Keratinocyte (primary cell): ENCODE data around the gene SPIRE1. TPM values are rescaled to one million over a fixed set of nuclear protein-coding genes. Genes with fewer than 3 reads are reported as not detected.

ENCODE experiments used
- DNase-seq: peaks from one replicate; pipeline ENCODE4 v3.0.0-alpha.2; 2011; ENCODE audit warnings: low read depth, missing footprints, low spot score
- FAIRE-seq: peaks from 2 replicates; lab custom pipeline; 2011; peaks lifted over from hg19 to GRCh38; lab: Jason Lieb, UNC
- H2AFZ ChIP-seq: 2 replicates; pipeline ENCODE4 v1.6.0; 2012; ENCODE audit warnings: low read length, control low read depth, inconsistent platforms; ENCODE audit not compliant: control insufficient read depth
- H3K27ac ChIP-seq: 2 replicates; pipeline ENCODE4 v1.5.1; 2011; ENCODE audit warnings: low read length; ENCODE audit not compliant: control insufficient read depth, insufficient read depth
- H3K27me3 ChIP-seq: 3 replicates; pipeline ENCODE4 v1.6.0; 2011; ENCODE audit warnings: low read length; ENCODE audit not compliant: control insufficient read depth, insufficient read depth; ENCODE audit errors: extremely low read depth
- H3K36me3 ChIP-seq, 2 experiments: 2 replicates in 1 of 2; 3 replicates in 1 of 2; pipeline ENCODE4 v1.5.1; 2011; ENCODE audit warnings: low read length in 2 of 2, mild to moderate bottlenecking in 1 of 2; ENCODE audit not compliant: control insufficient read depth in 2 of 2, insufficient read depth in 2 of 2; ENCODE audit errors: extremely low read depth in 1 of 2
- H3K4me1 ChIP-seq: 3 replicates; pipeline ENCODE4 v1.5.1; 2011; ENCODE audit warnings: low read length; ENCODE audit not compliant: control insufficient read depth, insufficient read depth; ENCODE audit errors: extremely low read depth
- H3K4me2 ChIP-seq: 3 replicates; pipeline ENCODE4 v1.6.0; 2011; ENCODE audit warnings: low read depth, low read length; ENCODE audit not compliant: control insufficient read depth, insufficient read depth; ENCODE audit errors: extremely low read depth
- H3K4me3 ChIP-seq, 3 experiments: fragments of 200-600 bp in 1 of 3; sonication (generic) in 1 of 3; 2 replicates in 2 of 3; 3 replicates in 1 of 3; pipeline ENCODE4 v1.5.1; 2011 to 2016; ENCODE audit warnings: low read length in 3 of 3, mild to moderate bottlenecking in 3 of 3, control low read depth in 2 of 3, inconsistent platforms in 1 of 3, low read depth in 1 of 3, mixed read lengths in 1 of 3, mixed run types in 1 of 3, moderate library complexity in 1 of 3; ENCODE audit not compliant: control insufficient read depth in 2 of 3, insufficient read depth in 2 of 3; ENCODE audit errors: extremely low read depth in 1 of 3
- H3K79me2 ChIP-seq: 2 replicates; pipeline ENCODE4 v1.6.0; 2012; ENCODE audit warnings: low read length; ENCODE audit not compliant: control insufficient read depth, insufficient read depth
- H3K9ac ChIP-seq: 3 replicates; pipeline ENCODE4 v1.6.0; 2011; ENCODE audit warnings: low read length; ENCODE audit not compliant: control insufficient read depth, insufficient read depth; ENCODE audit errors: extremely low read depth
- H3K9me1 ChIP-seq: 3 replicates; pipeline ENCODE4 v1.6.0; 2011; ENCODE audit warnings: low read length; ENCODE audit not compliant: control insufficient read depth, insufficient read depth; ENCODE audit errors: extremely low read depth
- H3K9me3 ChIP-seq: 2 replicates; pipeline ENCODE4 v1.5.1; 2012; ENCODE audit warnings: low read depth, low read length; ENCODE audit not compliant: control insufficient read depth
- H4K20me1 ChIP-seq: 3 replicates; pipeline ENCODE4 v1.6.0; 2011; ENCODE audit warnings: low read length; ENCODE audit not compliant: control insufficient read depth, insufficient read depth; ENCODE audit errors: extremely low read depth
- EZH2 ChIP-seq: IDR thresholded peaks from one replicate; pipeline ENCODE4 v1.6.1; 2012; ENCODE audit warnings: inconsistent platforms, mild to moderate bottlenecking, low read length, moderate library complexity
- dilution Hi-C: fragments of 300-500 bp; cut with MboI; formaldehyde crosslinking; loops from one replicate; pipeline ENCODE4 v1.7.0; 2020; ENCODE audit warnings: low sequenced_read_pairs; ENCODE audit not compliant: extremely low pct_ligation_motif_present
- polyA plus RNA-seq, 5 experiments: library from polyadenylated mRNA; depleted of rRNA in 3 of 5; stranded (reverse) in 3 of 5; stranded (forward) in 1 of 5; unstranded in 1 of 5; fragments of >200 nt; gene quantifications; 1 replicate in 1 of 5; 2 replicates in 3 of 5; 3 replicates in 1 of 5; pipeline versions ENCODE4 v1.2.1 to v1.2.3, GENCODE V29; 2011 to 2012; ENCODE audit warnings: missing spikeins in 2 of 5, low read depth in 1 of 5, low replicate concordance in 1 of 5
- TF ChIP-seq, protein P1 (sequence below), 3 experiments: IDR thresholded peaks in 1 of 3; conservative IDR thresholded peaks in 1 of 3; optimal IDR thresholded peaks in 1 of 3; 2 replicates in 2 of 3; 3 replicates in 1 of 3; pipeline versions ENCODE3 to v1.5.1; 2011; ENCODE audit warnings: low read length in 3 of 3, mild to moderate bottlenecking in 3 of 3, moderate library complexity in 2 of 3, control low read depth in 1 of 3, inconsistent platforms in 1 of 3; ENCODE audit not compliant: insufficient read depth in 2 of 3; ENCODE audit errors: extremely low read depth in 1 of 3

The SPIRE1 gene
- polyA plus RNA-seq, 1 donor (not counting 4 experiments of a cell fraction or from before 2014, with no cell fraction given): 20.6 TPM

DNA sequence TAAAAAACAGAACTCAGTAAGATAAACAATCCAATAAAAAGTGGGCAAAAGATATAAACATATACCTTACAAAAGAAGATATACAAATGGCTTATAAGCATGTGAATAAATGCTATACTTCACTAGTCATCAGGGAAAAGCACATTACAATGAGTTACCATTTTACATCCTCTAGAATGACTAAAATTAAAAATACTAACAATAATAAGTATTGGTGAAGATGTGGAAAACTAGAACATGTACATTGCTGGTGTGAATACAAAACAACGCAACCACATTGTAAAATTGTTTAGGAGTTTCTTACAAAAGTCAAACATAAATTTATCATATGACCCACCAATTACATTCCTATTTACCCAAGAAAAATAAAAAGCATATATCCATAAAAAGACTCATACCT lies 80.1 kb downstream of the SPIRE1 start:
- Histone ChIP-seq H3K79me2 (no peaks in the 10 kb centered on the region), H3K9me1 (no peaks in the 10 kb centered on the region), H4K20me1 (peaks cover 7% of the 10 kb centered on the region), H3K27ac (no peak overlapping the region), H3K4me2 (no peak overlapping the region), H3K4me3 (no peak overlapping the region), H3K27me3 (no peaks in the 10 kb centered on the region), H3K4me1 (no peaks in the 10 kb centered on the region), H3K9ac (no peak overlapping the region), H2AFZ (no peak overlapping the region), H3K36me3 (no peaks in the 10 kb centered on the region), H3K9me3 (no peaks in the 10 kb centered on the region)
- no peak for DNase-seq
- TF ChIP-seq, protein P1, sequence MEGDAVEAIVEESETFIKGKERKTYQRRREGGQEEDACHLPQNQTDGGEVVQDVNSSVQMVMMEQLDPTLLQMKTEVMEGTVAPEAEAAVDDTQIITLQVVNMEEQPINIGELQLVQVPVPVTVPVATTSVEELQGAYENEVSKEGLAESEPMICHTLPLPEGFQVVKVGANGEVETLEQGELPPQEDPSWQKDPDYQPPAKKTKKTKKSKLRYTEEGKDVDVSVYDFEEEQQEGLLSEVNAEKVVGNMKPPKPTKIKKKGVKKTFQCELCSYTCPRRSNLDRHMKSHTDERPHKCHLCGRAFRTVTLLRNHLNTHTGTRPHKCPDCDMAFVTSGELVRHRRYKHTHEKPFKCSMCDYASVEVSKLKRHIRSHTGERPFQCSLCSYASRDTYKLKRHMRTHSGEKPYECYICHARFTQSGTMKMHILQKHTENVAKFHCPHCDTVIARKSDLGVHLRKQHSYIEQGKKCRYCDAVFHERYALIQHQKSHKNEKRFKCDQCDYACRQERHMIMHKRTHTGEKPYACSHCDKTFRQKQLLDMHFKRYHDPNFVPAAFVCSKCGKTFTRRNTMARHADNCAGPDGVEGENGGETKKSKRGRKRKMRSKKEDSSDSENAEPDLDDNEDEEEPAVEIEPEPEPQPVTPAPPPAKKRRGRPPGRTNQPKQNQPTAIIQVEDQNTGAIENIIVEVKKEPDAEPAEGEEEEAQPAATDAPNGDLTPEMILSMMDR (optimal IDR thresholded peaks at IDR 0.05 in 1 of 3, IDR thresholded peaks at IDR 0.05 in 1 of 3, conservative IDR thresholded peaks at IDR 0.05 in 1 of 3; ENCODE audit: extremely low read depth in 1 of 3, insufficient read depth in 2 of 3, low read length in 3 of 3): no peak
- no peak for TF ChIP-seq EZH2
- dilution Hi-C loops: no loop called here
- FAIRE-seq: no peak

DNA sequence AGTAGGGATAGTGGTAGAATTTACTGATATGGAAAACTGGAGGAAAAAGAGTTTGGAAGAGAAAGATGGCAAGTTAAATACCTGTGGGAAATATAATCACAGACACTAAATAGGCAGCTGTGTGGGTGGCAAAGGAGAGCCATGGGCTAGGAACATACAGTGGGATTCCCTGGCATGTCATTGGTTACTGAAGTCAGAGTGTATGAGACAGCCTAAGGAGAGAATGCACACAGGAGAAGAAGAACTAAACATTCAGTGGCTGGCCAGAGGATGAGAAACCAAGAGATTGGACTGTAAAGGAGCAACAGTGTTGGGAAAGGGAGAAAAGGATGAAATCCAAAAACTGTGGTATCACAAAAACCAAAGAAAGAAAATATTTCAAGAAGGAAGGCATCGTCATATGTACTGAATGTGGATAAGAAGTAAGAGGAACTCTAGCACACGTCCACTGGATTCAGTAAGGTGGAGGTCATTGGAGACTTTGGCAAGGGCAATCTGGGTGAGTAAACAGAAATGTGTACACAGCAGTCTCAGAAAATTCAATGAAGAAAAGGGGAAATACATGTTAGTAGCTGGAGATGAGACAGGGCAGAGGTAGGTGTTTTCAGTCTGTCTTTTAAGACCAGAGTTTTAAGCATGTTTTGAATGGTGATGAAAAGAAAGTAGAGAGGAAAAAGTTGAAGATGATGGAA lies 83.3 kb downstream of the SPIRE1 start:
- Histone ChIP-seq H3K79me2 (peaks cover 2% of the 10 kb centered on the region), H3K27ac (no peak overlapping the region), H3K4me3 (no peak overlapping the region), H3K36me3 (no peaks in the 10 kb centered on the region), H4K20me1 (peaks cover 7% of the 10 kb centered on the region), H2AFZ (no peak overlapping the region), H3K9me3 (no peaks in the 10 kb centered on the region), H3K27me3 (no peaks in the 10 kb centered on the region), H3K9ac (no peak overlapping the region), H3K4me1 (peaks cover under 1% of the 10 kb centered on the region), H3K9me1 (no peaks in the 10 kb centered on the region), H3K4me2 (no peak overlapping the region)
- no peak for TF ChIP-seq EZH2
- TF ChIP-seq, protein P1 (optimal IDR thresholded peaks at IDR 0.05 in 1 of 3, IDR thresholded peaks at IDR 0.05 in 1 of 3, conservative IDR thresholded peaks at IDR 0.05 in 1 of 3; ENCODE audit: extremely low read depth in 1 of 3, insufficient read depth in 2 of 3, low read length in 3 of 3): no peak
- no peak for FAIRE-seq
- DNase-seq: no peak
- dilution Hi-C loops: no loop called here
